Activated CD4-positive, alpha-beta T cell treated with anti-CD3 and anti-CD28 coated beads, Interleukin-2, Interleukin-6, amounts not matched to agents 100 ng/mL and 50 ng/mL, durations not matched to agents 16 hours and 8 hours (primary cell): ENCODE results near the gene MYB.
"Not testable (repeated sequence)": the region's sequence is repeated elsewhere in the genome, so short reads cannot be mapped to it uniquely, and the experiment has no call there.

Experiments
- DNase-seq: peaks from one replicate; pipeline ENCODE4 v3.0.0-alpha.2; 2020

MYB gene

GRCh38 chr6:135225911-135226310 is 44.8 kb downstream of the MYB start:
- no peak for DNase-seq

- no peak for DNase-seq
These were observed 45.4 kb downstream of the MYB start for GRCh38 chr6:135226537-135226936.

GRCh38 chr6:135227349-135227748 is 46.2 kb downstream of the MYB start:
- no peak for DNase-seq

GRCh38 chr6:135227758-135228157 is 46.6 kb downstream of the MYB start:
- no peak for DNase-seq

DNA sequence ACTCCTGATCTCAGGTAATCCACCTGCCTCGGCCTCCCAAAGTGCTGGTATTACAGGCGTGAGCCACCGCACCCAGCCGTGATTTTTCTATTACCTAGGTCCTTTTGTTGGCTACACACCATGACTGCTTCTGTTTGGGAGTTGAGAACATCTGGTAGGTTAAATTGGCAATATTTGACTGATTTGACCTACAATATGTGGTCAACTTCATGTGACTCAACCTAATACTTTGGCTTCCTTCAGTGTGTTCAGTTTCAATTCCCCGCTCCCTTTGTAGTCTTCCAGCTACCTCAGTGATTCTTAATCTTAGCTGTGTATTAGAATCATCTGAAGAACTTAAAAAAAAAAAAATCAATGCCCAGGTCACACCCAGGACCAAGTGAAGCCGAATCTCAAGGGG is 47.4 kb downstream of the MYB start:
- peak; percentile 53 for DNase-seq

- no peak for DNase-seq
These were observed 48.9 kb downstream of the MYB start for GRCh38 chr6:135229996-135230395.

GRCh38 chr6:135230711-135231468 is 49.8 kb downstream of the MYB start:
- DNase-seq, result peak; percentile 41

GRCh38 chr6:135231469-135231844 is 50.3 kb downstream of the MYB start:
- peak; percentile 94 for DNase-seq

DNA sequence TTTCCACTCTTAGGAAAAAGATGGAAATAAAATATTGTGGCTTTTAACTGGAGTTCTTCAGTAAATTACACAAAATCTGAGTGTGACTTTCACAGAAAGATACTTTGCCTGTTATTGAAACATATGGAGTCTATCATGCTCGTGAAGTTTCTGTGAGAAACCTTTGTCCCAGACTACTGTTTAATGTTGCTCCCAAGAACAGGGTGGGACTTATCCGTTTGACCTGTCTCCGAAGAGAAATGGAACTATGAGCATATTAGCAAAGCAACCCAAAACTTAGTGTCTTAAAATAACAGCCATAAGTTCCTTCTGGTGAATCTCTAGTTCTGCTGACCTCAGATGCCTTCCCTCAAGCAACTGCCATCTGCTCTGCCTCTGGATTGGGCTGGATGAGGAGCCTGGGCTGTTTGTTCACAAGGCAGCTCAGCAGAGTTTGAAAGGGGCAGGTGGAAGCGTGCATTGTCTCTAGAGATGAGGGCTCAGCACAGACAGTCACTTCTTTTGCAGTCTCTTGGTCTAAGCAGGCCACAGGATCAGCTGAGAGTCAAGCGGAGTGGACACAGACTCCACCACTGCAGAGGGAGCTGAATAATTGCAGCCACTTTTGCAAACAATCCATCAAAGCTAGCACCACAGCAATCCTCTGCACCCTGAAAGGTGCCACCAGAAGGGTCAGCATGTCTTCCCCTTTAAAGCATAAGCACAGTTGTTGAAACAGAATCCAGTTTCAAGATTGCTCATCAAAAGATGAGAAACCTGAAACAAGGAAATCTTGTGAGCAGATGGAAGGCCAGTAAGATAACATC is 52.8 kb downstream of the MYB start:
- DNase-seq, result peak; percentile 69

DNA sequence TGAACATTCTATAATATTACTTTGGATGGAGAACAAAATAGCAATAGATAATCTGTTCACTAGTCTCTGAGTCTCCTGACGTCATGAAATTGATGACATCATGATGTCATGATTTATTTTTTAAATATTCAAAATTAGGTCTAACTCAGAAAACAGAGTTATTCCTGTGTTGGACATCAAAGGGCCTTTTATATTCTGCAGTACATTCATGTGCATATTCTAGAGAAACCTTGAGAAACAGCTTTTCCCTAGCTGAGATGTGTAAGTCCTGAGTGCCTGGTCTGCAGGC is 53.3 kb downstream of the MYB start:
- DNase-seq, result no peak

- no peak for DNase-seq
These were observed 54.6 kb downstream of the MYB start for GRCh38 chr6:135235716-135236115.

- no peak for DNase-seq
These were observed 55.2 kb downstream of the MYB start for GRCh38 chr6:135236319-135236718.

DNA sequence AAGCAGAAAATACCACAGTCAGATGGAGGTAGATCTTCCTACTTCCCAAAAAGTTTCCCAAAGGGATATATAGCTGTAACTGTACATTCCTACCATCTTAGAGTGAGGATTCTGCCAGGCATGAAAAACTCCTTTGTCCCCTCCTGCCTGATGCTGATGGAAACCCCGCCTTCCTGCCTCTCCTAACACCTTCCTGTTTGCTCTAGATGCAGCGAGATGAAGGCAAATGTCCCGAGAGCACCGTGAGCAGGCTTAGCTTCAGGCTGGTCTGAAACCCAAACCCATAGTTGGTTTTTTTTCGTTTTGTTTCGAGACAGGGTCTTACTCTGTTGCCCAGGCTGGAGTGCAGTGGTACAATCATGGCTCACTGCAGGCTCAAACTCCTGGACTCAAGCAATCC is 55.6 kb downstream of the MYB start:
- no peak for DNase-seq

DNA sequence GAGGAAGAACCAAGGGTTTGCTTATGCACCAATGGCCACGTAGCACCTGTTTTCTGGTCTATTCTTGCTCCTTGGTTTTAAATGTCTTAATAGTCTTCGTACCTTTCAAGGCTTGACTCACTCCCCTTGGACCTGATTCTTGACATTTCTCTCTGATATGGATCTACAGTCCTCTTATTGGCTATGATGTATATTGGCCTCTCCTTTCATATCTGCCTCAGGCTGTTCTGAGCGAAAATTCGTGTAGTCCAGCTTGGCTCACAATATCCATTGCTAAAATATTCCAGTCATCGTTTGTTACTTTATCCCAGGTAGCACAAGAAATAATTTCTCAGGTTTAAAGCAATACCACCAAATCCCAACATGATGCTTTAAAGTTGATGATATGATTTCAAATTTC is 59.6 kb downstream of the MYB start:
- no peak for DNase-seq

DNA sequence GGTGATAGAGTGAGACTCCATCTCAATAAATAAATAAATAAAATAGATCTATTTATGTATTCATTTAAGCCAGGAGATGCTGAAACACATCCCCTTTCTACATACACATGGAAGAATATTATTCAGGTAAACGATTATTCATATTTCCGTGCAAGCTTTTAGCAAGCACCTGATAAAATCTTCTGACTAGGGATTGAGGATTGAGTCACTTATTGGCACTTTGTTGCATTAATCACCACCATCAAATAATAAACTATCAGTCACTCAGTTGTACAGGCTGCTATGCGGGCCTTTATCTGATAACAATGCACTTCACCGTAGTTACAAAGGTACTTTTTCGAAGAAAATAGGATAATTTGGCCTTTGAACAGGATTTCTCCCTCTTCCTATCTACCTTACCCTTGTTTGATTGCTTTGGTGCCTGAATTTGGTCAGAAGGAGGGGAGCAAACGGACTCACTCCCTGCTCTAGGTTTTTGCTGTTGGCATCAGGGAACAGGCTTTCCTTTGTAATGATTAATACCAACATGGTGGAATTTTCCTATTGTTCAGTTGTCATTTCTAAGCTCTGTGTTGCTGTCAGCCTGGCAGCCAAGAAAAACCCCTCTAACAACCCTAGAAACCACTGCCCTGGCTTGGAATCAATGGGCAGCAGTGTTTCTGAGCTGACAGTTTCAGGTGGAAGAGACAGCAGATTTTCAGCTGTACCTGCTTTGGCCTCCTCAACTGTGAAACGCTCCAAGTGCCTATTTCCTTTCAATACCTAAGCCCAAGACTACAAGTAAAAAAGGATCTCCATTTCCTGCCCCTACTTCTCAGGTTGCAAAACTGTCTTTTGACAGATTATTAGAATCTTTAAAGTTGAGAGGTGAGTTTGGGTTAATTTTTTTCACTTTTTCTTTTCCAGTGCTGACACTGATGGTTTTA is 63.0 kb downstream of the MYB start:
- DNase-seq, result no peak

GRCh38 chr6:135244805-135245204 is 63.7 kb downstream of the MYB start:
- no peak for DNase-seq

GRCh38 chr6:135246412-135247012 is 65.4 kb downstream of the MYB start:
- DNase-seq, result not testable (repeated sequence)

DNA sequence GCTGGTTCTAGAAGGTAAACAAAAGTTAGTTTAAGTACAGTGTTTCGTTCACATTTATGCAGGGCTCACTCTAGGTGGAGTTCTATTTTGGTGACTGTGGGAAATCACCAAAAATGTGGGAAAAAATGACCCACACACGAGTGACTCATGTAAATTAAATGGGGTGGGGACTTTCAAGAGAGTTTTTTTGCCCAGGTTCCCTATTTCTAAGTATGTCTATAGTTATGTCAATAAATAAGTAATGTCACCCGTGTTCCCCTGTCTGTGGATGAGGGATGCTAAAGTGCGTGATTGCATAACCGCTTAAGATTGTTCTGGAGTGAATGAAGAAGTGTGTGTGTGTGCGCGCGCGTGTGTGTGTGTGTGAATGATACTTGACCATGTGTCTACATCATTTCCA is 69.1 kb downstream of the MYB start:
- DNase-seq, result no peak

DNA sequence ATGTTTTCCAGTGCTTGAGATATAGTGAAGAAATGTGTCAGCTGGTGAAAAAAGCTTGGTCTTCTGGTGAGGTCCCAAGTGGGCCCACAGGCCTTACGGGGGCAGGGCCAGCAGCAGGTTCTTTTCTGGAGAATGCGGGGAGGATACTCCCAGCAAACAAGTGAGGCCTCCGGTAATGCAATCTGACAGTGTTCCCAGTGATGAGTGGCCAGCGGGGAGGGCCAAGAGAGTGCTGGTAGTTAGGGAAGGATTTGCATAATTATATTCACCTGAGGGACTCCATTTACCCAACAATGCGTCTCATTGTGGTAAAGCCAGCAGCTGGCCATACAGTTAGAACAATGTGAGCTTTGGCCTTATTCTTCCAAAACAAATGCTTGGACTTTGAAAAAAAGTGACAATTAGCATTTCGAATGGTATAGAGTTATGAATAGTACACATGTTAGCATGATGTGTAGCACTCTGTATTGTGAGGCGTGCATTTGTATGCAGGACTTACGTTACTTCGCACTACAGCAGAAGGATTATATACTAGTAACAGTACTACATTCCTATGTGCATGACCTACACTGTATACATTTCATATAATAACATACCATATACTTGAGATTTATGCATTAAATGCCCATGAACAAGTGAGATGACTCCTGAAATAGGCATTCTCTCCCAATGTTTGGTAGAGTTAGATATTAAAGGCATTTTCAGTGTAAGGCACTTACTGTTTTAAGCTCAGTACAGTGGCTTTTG is 69.8 kb downstream of the MYB start:
- DNase-seq, result no peak

- DNase-seq, result no peak
These were observed 70.7 kb downstream of the MYB start for GRCh38 chr6:135251498-135252441.

DNA sequence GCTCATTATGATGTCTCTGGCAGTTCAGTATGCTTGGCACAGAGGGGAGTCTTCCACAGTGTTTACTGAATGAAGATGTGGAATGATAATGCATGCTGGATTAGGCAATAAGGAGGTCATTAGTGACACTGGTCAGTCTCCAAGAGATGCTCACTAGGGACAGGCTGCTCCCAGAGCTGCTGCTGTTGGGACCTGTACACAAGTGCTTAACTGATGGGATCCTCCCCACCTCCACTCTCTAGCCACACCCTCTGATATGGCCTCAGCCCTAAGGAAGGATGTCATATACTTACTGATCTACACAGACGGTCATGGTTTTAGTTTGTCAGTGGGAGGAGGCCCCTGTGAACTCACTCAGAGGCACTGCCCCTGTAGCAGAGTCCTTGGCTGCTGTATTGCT is 73.4 kb downstream of the MYB start:
- DNase-seq, result no peak
